ENCODE results near the gene SPHKAP.

Gene SPHKAP

DNA sequence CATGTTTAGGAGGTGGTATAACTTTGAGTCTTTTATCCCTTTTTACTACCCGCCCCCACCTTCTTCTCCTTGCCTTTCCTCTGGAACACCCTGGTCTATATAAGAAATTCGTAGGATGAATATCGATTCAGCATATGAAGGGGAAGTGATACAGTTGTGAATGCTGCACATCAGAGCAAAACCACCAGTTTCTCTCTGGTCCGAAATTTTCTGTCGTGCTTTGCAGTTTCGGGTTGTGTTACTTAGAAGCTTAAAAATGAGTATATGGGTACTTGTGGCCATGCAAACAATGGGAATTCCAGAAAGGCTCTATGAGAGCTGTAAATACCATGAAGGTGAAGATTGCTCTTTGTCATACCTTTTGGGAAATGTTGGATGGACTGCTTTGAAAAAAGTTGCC is 249.5 kb downstream of the SPHKAP start:
- intact Hi-C loops (cut with DNase I): no loop called here
- no peak for DNase-seq
